ENCODE measurements around the gene SIVA1.

SIVA1 gene, protein sequence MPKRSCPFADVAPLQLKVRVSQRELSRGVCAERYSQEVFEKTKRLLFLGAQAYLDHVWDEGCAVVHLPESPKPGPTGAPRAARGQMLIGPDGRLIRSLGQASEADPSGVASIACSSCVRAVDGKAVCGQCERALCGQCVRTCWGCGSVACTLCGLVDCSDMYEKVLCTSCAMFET

GRCh38 chr14:104752735-104753527 lies at the start of gene SIVA1:
Gene SIVA1 (plus strand): TSS chr14:104753147. CDS start chr14:104753202, 55 bp downstream.
- DNase-seq (ENCODE audit: low spot score), result peak; percentile 100

- DNase-seq (ENCODE audit: low spot score), result no peak
Observed at GRCh38 chr14:104703269-104703668, 49.7 kb upstream of the SIVA1 start.

- no peak for DNase-seq (ENCODE audit: low spot score)
Observed at GRCh38 chr14:104704252-104704651, 48.7 kb upstream of the SIVA1 start.

GRCh38 chr14:104705340-104706047 lies 47.5 kb upstream of the SIVA1 start:
- DNase-seq (ENCODE audit: low spot score), result no peak

DNA sequence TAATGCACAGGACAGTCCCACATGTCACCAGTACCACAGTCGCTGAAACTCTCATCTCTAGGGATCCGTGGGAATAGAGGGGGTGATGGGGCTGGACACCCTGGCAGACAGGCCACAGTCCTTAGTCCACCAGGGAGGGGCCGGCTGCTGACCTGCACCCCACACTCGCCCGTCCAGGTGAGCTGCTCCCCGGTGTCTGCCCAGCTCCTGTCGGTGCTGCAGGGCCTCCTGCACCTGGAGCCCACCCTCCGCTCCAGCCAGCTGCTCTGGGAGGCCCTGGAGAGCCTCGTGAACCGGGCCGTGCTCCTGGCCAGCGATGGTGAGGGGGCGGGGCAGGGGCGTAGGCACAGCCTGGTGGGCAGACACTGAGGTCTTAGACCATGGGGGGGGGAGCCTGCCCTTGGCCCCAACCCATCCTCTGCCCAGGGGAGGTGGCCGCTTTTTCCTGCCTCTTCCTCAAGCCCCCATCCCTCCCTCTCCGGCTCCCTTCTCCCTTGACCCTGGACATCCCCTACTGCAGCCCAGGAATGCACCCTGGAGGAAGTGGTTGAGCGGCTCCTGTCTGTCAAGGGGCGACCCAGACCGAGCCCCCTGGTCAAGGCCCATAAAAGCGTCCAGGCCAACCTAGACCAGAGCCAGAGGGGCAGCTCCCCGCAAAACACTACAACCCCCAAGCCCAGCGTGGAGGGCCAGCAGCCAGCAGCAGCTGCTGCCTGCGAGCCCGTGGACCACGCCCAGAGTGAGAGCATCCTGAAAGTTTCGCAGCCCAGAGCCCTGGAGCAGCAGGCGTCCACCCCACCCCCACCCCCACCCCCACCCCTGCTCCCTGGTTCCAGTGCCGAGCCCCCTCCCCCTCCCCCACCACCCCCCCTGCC lies 46.0 kb upstream of the SIVA1 start:
- no peak for DNase-seq (ENCODE audit: low spot score)

DNA sequence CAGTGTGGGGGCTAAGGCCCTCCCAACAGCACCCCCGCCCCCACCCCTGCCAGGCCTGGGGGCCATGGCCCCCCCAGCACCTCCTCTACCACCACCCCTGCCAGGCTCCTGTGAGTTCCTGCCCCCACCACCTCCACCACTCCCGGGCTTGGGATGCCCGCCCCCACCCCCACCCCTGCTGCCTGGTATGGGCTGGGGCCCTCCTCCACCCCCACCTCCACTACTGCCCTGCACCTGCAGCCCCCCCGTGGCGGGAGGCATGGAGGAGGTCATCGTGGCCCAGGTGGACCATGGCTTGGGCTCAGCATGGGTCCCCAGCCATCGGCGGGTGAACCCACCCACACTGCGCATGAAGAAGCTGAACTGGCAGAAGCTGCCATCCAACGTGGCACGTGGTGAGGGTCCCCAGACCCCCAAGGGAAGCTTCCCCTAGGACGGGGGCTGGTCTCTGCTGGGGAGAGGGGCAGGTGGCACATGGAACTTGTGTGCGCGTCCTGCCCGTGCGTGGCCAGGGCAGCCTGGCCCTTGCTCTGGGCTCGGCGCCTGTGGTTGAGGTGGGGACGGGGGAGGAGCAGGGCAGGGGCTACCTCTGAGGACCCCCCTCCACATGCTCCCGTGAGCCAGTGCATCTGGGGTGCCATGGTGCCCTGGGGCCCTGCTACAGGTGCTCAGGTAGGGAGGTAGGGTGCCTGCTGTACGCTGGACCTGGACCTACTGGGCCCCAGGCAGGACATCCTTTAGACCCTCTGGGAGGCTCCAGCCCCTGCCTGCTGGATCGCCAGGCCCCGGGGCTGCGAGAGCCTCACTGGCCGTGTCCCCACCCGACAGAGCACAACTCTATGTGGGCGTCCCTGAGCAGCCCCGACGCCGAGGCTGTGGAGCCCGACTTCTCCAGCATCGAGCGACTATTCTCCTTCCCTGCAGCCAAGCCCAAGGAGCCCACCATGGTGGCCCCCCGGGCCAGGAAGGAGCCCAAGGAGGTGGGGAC lies 45.0 kb upstream of the SIVA1 start:
- DNase-seq (ENCODE audit: low spot score), result no peak

DNA sequence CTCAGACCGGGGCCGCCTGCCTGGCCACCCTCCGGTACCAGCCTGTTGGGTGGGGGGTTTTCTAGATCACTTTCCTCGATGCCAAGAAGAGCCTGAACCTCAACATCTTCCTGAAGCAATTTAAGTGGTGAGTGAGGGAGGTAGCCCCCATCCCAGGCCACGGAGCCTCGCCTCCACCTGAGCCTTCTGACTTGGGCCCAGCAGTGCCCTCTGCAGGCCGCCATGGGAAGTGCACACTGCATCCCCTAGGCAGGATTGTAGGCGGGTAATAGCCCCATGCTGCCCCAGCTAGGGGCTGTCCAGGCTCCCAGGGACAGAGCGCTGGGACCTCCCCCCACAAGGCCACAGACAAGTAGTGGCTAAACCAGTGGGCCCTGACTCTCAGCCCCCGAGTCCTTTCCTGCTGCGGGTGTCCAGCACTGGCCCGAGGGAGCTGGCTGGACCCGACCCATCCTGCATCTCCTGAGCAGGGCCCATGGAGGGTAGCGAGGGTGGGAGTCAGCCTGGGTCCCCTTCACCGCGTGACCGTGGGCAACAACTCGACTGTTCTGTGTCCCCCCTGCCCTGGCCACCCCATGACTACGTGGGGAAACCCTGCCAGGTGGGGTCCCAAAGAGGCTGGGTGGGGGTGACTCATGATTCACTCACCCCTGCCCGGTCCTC lies 44.2 kb upstream of the SIVA1 start:
- peak; percentile 88 for DNase-seq (ENCODE audit: low spot score)

DNA sequence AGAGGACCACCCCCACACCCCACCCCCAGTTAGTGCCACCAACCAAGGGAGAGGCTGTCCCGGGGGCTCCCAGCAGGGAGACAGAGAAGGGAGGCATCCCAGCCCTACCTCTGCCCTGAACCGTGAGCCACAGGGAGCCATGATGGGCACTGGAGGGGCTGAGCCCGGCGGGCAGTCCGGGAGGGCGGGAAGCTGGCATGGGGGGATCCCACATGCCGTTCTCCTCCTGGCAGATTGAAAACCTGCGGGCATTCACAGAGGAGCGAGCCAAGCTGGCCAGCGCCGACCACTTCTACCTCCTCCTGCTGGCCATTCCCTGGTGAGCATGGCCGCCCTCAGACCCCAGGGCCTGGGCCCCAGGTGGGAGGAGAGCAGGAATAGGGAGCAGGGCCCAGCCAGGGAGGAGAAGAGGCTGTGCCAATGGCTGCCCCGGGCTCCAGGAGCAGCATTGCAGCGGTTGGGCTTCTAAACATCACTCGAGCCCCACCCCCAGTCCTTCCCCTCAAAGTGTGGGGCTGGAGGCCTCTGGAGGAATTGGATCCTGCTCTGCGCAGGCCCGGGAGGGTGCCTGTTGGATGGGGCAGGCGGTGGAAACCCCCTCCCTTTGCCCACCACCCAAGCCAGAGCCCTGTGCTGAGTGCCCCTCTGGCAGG lies 43.4 kb upstream of the SIVA1 start:
- no peak for DNase-seq (ENCODE audit: low spot score)

DNA sequence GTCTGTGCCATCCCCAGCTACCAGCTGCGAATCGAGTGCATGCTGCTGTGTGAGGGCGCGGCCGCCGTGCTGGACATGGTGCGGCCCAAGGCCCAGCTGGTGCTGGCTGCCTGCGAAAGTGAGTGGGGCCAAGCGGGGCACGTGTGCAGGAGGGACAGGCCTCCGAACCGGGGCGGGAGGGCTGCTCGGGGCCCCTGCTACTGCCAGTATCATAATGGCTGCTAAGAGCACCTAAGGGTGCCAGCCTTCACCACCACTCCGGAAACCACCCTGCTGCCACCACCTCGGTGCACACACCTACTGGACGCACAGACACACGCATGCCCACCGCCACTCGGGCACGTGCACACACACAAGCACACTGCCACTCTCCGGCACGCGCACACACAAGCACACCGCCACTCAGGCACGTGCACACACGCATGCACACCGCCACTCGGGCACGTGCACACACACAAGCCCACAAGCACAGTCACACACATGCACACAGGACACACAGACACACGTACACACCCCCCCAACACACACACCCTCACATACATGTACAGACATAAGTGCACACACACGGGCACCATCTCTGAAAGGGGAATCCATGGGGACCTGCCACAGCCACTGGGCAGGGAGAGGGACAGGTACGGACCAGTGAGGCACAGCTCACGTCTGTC lies 42.7 kb upstream of the SIVA1 start:
- no peak for DNase-seq (ENCODE audit: low spot score)

DNA sequence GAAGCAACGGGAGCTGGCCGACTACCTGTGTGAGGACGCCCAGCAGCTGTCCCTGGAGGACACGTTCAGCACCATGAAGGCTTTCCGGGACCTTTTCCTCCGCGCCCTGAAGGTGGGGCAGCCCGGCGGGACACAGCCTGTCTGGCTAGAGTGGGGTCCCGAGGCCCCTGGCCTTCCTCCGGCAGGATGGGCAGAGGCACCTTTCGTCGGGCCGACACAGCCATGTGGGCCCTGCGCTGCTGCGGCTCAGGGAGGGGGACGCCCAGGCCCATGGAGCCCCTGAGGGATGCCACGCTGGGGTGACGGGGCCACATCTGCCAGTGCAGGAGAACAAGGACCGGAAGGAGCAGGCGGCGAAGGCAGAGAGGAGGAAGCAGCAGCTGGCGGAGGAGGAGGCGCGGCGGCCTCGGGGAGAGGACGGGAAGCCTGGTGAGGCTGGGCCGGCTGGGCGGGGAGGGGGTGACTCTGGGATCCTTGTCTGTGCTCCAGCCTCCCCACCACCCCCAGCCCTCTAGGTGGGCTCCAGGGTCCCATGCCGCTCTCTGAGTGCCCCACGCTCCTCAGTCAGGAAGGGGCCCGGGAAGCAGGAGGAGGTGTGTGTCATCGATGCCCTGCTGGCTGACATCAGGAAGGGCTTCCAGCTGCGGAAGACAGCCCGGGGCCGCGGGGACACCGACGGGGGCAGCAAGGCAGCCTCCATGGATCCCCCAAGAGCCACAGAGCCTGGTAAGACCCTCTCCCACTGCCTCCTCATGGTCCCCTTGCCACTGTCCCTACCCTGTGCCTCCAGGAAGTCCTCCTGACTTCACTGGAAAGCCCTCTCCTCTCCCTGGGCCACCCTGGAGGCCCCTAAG lies 39.8 kb upstream of the SIVA1 start:
- no peak for DNase-seq (ENCODE audit: low spot score)

- no peak for DNase-seq (ENCODE audit: low spot score)
Observed at GRCh38 chr14:104714066-104714465, 38.9 kb upstream of the SIVA1 start.

- no peak for DNase-seq (ENCODE audit: low spot score)
Observed at GRCh38 chr14:104714681-104715080, 38.3 kb upstream of the SIVA1 start.

DNA sequence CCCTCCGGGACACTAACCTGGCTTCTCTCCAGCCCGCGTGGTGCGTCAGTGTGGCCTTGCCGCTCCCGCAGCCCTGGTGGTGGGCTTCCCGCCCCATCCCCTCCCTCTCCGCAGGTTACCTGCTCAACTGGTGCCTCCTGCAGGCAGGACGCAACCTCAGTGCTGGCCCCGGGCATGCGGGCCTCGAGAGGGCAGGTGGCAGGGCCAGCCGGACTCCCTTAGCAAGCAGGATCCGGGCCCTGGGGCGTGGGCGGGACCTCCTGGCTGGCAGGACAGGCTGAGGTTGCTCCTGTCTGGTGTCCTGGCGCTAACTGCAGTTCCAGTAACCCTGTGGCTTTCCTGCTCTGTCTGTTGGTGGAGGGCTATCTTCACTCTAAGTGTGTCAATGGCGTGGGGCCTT lies 37.5 kb upstream of the SIVA1 start:
- DNase-seq (ENCODE audit: low spot score), result no peak

GRCh38 chr14:104715871-104716270 lies 37.1 kb upstream of the SIVA1 start:
- DNase-seq (ENCODE audit: low spot score), result no peak

DNA sequence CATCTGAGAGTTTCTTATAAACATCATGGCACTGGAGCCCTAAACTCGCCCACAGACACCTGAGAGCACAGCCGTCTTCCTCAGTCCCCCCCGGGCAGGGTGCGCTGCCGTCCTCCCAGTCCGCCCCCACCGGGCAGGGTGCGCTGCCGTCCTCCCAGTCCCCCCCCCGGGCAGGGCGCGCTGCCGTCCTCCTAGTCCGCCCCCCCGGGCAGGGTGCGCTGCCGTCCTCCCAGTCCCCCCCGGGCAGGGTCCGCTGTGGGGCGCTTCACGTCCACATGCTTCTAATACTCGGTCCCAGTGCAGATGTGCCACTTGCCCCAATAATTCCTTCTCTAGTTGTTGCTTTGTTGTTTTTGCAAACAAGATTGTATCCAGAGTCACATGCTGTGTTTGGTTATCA lies 35.8 kb upstream of the SIVA1 start:
- DNase-seq (ENCODE audit: low spot score), result no peak

DNA sequence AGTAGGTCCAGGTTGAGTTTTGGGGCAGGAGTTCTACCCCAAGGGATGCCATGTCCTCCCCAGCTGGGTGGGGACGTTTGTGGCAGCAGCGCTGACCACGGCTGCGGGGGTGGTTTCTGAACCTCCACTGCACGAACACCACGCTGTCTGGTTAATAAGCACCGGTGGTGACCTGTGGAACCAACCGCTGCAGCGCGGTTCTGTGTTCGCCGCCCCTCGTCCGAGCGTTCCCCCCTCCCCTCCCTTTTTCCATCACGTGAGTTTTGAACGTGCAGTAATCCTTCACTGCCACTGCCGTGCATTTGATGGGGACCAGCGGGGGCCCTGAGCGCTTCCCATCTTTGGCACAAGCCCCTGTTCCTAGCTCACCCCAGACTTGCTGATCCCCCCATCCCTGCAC lies 35.3 kb upstream of the SIVA1 start:
- no peak for DNase-seq (ENCODE audit: low spot score)

DNA sequence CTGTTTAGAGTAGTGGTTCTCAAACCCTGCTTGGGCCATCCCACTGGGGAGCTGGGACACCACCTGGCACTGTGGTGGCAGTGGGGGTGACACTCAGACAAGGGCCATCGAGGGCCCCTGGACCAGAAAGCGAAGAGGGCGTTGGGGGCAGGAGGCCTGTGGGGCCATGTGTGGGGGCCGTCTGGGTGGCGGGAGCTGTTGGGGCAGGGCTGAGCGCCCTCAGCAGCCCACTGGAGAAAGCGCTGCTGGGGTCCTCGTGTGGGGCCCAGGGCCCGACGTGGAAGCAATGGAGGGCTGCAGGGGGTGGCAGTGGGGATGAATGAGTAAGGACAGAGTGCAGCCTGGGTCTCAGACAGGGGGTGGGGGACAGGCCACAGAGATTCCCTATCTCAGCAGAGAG lies 34.8 kb upstream of the SIVA1 start:
- DNase-seq (ENCODE audit: low spot score), result no peak

GRCh38 chr14:104718871-104719270 lies 34.1 kb upstream of the SIVA1 start:
- no peak for DNase-seq (ENCODE audit: low spot score)
